ENCODE measurements around the gene SOBP.
"Not testable (repeated sequence)": the region's sequence is repeated elsewhere in the genome, so short reads cannot be mapped to it uniquely, and the experiment has no call there.

SOBP gene

GRCh38 chr6:107524626-107525025 lies 34.7 kb downstream of the SOBP start:
- DNase-seq = no peak

GRCh38 chr6:107531868-107532267 lies 42.0 kb downstream of the SOBP start:
- no peak for DNase-seq

GRCh38 chr6:107532706-107533105 lies 42.8 kb downstream of the SOBP start:
- DNase-seq = peak; percentile 82

GRCh38 chr6:107533415-107534059 lies 43.6 kb downstream of the SOBP start:
- DNase-seq = no peak

GRCh38 chr6:107534571-107535141 lies 44.7 kb downstream of the SOBP start:
- DNase-seq = no peak

- no peak for DNase-seq
Measured at GRCh38 chr6:107535626-107536025, 45.7 kb downstream of the SOBP start.

- DNase-seq = no peak
Measured at GRCh38 chr6:107536180-107536961, 46.5 kb downstream of the SOBP start.

- DNase-seq = no peak
Measured at GRCh38 chr6:107537559-107537958, 47.6 kb downstream of the SOBP start.

- DNase-seq = no peak
Measured at GRCh38 chr6:107538856-107539387, 49.0 kb downstream of the SOBP start.

GRCh38 chr6:107539409-107539808 lies 49.5 kb downstream of the SOBP start:
- DNase-seq = no peak

GRCh38 chr6:107539849-107540464 lies 50.0 kb downstream of the SOBP start:
- DNase-seq = no peak

- DNase-seq = no peak
Measured at GRCh38 chr6:107540465-107540857, 50.5 kb downstream of the SOBP start.

- no peak for DNase-seq
Measured at GRCh38 chr6:107542192-107542668, 52.3 kb downstream of the SOBP start.

- DNase-seq = peak; percentile 30
Measured at GRCh38 chr6:107543088-107543487, 53.2 kb downstream of the SOBP start.

GRCh38 chr6:107543567-107543966 lies 53.6 kb downstream of the SOBP start:
- DNase-seq = no peak

GRCh38 chr6:107545763-107546162 lies 55.8 kb downstream of the SOBP start:
- no peak for DNase-seq

- DNase-seq = no peak
Measured at GRCh38 chr6:107546691-107547450, 57.0 kb downstream of the SOBP start.

GRCh38 chr6:107547451-107547840 lies 57.5 kb downstream of the SOBP start:
- no peak for DNase-seq

- DNase-seq = no peak
Measured at GRCh38 chr6:107550241-107550840, 60.4 kb downstream of the SOBP start.

- DNase-seq = no peak
Measured at GRCh38 chr6:107550906-107551305, 61.0 kb downstream of the SOBP start.

GRCh38 chr6:107553121-107553520 lies 63.2 kb downstream of the SOBP start:
- DNase-seq = not testable (repeated sequence)

- no peak for DNase-seq
Measured at GRCh38 chr6:107554326-107554725, 64.4 kb downstream of the SOBP start.

All from femur (tissue), 1 donor.